Measurements from ENCODE around the gene RNF222. TPM values are rescaled to one million over a fixed set of nuclear protein-coding genes. Genes with fewer than 3 reads are reported as not detected.

RNF222 gene
- total and polyA plus RNA-seq, 2 of the 8 experiments (the other 6 are each of a cell fraction or from before 2014, with no cell fraction given), result not detected

DNA sequence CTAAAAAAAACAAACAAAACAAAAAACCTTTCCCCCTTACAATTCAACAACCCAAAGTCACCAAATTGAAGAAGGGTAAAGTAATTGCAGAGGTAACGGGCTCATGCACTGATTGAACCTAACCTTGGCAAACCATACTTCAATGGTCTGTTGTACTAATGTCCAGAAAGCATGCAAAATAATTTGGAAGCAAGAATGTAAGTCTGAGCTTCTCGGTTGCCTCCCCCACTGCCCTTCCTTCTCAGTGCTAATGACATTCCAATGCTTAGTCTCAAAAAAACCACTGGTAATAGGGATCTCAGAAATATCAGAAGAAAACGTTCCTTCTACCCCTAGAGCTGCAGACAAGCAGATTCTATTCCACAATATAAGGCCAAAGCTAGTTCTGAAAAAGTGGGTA, 36.9 kb downstream of the RNF222 start:
- Histone ChIP-seq H4K5ac (ENCODE audit: insufficient read length, low read depth, low read length) (no peak overlapping the region), H3K14ac (ENCODE audit: insufficient read length) (no peak overlapping the region), H3K79me1 (ENCODE audit: low read depth, low read length) (no peaks in the 10 kb centered on the region), H3K23me2 (ENCODE audit: low read depth, low read length) (no peaks in the 10 kb centered on the region; the same call in 1 of the 2 replicates), H3K4me1 (replicated peaks in 1 of 4; ENCODE audit: control insufficient read depth in 3 of 4, insufficient read depth in 4 of 4, low read length in 3 of 4) (peaks cover 0 to 5% (median 1%) of the 10 kb centered on the region in 4 experiments; a peak in 1 of 7 replicates), H2BK12ac (ENCODE audit: low read depth, low read length) (no peak overlapping the region), H2BK20ac (ENCODE audit: low read length) (no peak overlapping the region), H3K79me2 (ENCODE audit: control insufficient read depth in 1 of 2, insufficient read depth in 2 of 2, low read length in 2 of 2) (no peaks in the 10 kb centered on the region), H3K23ac (ENCODE audit: insufficient read length) (no peak overlapping the region), H4K8ac (ENCODE audit: extremely low read depth, insufficient read depth, low read length) (no peak overlapping the region), H3K9me3 (ENCODE audit: insufficient read depth in 2 of 2, low read depth in 1 of 2, low read length in 1 of 2) (no peaks in the 10 kb centered on the region), H3K56ac (replicated peaks; ENCODE audit: insufficient read length, low read depth, low read length) (no peak overlapping the region), H2AFZ (ENCODE audit: low read length) (no peak overlapping the region), H2AK5ac (ENCODE audit: low read depth, low read length) (no peak overlapping the region), H4K91ac (replicated peaks; ENCODE audit: insufficient read length, low read length) (no peak overlapping the region), H3K27ac (ENCODE audit: low read depth, low read length) (no peak overlapping the region), H4K20me1 (replicated peaks in 1 of 2; ENCODE audit: control insufficient read depth in 1 of 2, insufficient read depth in 2 of 2, low read length in 2 of 2) (no peaks in the 10 kb centered on the region), H2BK120ac (replicated peaks; ENCODE audit: low read depth, low read length) (no peak overlapping the region), H3K18ac (ENCODE audit: extremely low read depth, low read length) (no peak overlapping the region), H3K4me3 (ENCODE audit: extremely low read depth in 1 of 4, insufficient read depth in 2 of 4, low read depth in 3 of 4, low read length in 4 of 4) (no peak overlapping the region), H3K27me3 (replicated peaks in 1 of 4; ENCODE audit: control insufficient read depth in 3 of 4, extremely low read depth in 1 of 4, insufficient read depth in 3 of 4, low read length in 3 of 4) (no peaks in the 10 kb centered on the region), H3K4ac (replicated peaks; ENCODE audit: insufficient read length, low read depth, low read length) (no peak overlapping the region), H3K36me3 (ENCODE audit: control insufficient read depth in 2 of 4, insufficient read depth in 4 of 4, low read length in 3 of 4) (no peaks in the 10 kb centered on the region), H2BK15ac (ENCODE audit: low read length) (no peak overlapping the region), H2BK5ac (ENCODE audit: low read depth, low read length) (no peak overlapping the region), H3K9ac (replicated peaks in 1 of 4; ENCODE audit: extremely low read depth in 1 of 4, low read depth in 3 of 4, low read length in 3 of 4) (no peak overlapping the region), H3K4me2 (ENCODE audit: insufficient read depth in 1 of 2, low read depth in 2 of 2, low read length in 2 of 2) (no peak overlapping the region)
- ChIA-PET POLR2A (ENCODE audit: partially characterized antibody) (interaction anchor here (1.3 to 4.0 kb wide), 6 partner anchors 10 to 33 kb away, joined by 4 to 36 read pairs (median 10); partner anchors contain the start of gene KRABD2), CTCF (ENCODE audit: partially characterized antibody) (interaction anchor here (0.6 to 2.3 kb wide), 4 partner anchors 16 to 39 kb away, joined by 3 to 8 read pairs (median 4); partner anchors contain the start of gene KRABD2)
- TF ChIP-seq NRF1 (IDR thresholded peaks at IDR 0.05; ENCODE audit: low read depth, low read length) (no peak), SIRT6 (IDR thresholded peaks at IDR 0.05; ENCODE audit: low read length) (no peak), TAF7 (optimal IDR thresholded peaks at IDR 0.05; ENCODE audit: borderline replicate concordance, low read depth, low read length) (no peak), EGR1 (IDR thresholded peaks at IDR 0.05; ENCODE audit: borderline replicate concordance, low read depth, low read length) (no peak), GTF2F1 (IDR thresholded peaks at IDR 0.05; ENCODE audit: borderline replicate concordance, low read depth, low read length) (no peak), BACH1 (IDR thresholded peaks at IDR 0.05; ENCODE audit: low read length) (no peak), YY1 (IDR thresholded peaks at IDR 0.05; ENCODE audit: low read depth, low read length) (no peak)
- peak; percentile 66 for FAIRE-seq
- no peak for DNase-seq (ENCODE audit: low read depth in 1 of 2, low spot score in 2 of 2)
- 84% methylated on average over 3 of the region's 3 CpGs; no CpG with 5 or more reads in 1 of the 2 experiments for WGBS, 2 experiments (ENCODE audit: extremely low coverage in 1 of 2, insufficient coverage in 1 of 2, insufficient read length in 1 of 2, insufficient replicate concordance in 2 of 2, low coverage in 1 of 2, low lambda C conversion rate in 2 of 2, missing lambda C conversion rate in 1 of 2)

All from H1 (cell line).